PC-3 (cell line): ENCODE results near the gene RNLS. TPM values are rescaled to one million over a fixed set of nuclear protein-coding genes. Genes with fewer than 3 reads are reported as not detected.

Experiments
- ATAC-seq: fragments of 200-7000 bp; cut with Tn5 transposase; 2 replicates; pipeline ENCODE4 v1.9.1; 2020; ENCODE audit warnings: mild to moderate bottlenecking, moderate library complexity
- BruUV-seq: library from RNA; stranded (reverse); fragments of 400-500 nt; replicated peaks from 2 replicates; lab custom pipeline; 2021; lab: Mats Ljungman, UMichigan
- CTCF ChIA-PET: fragments of 300-600 bp; sonication (Branson Sonifier 250); formaldehyde crosslinking; loops from one replicate; lab custom pipeline; 2022; ENCODE audit warnings: antibody characterized with exemption; lab: Charles Lee
- POLR2A ChIA-PET: fragments of 300-600 bp; sonication (Branson Sonifier 250); formaldehyde crosslinking; loops from one replicate; lab custom pipeline; 2022; ENCODE audit warnings: antibody characterized with exemption; ENCODE audit not compliant: unreplicated experiment; lab: Charles Lee
- DNase-seq: peaks from one replicate; pipeline ENCODE4 v3.0.0-alpha.2; 2015
- H2AFZ ChIP-seq: fragments of 300-600 bp; sonication (generic); 2 replicates; pipeline ENCODE4 v1.6.0; 2016; ENCODE audit warnings: antibody characterized with exemption, low read length
- H3F3A ChIP-seq: fragments of 300-600 bp; sonication (generic); one replicate; pipeline ENCODE4 v1.6.0; 2017; ENCODE audit warnings: antibody characterized with exemption, low read length, control low read depth, mild to moderate bottlenecking; ENCODE audit not compliant: unreplicated experiment
- H3K27ac ChIP-seq: fragments of 300-600 bp; sonication (generic); 2 replicates; pipeline ENCODE4 v1.5.1; 2016; ENCODE audit warnings: mild to moderate bottlenecking, low read length
- H3K27me3 ChIP-seq: fragments of 300-600 bp; sonication (generic); 2 replicates; pipeline ENCODE4 v1.6.1; 2016; ENCODE audit warnings: low read length, mixed read lengths
- H3K36me3 ChIP-seq: fragments of 300-600 bp; sonication (generic); 2 replicates; pipeline ENCODE4 v1.6.1; 2016; ENCODE audit warnings: low read depth, mixed run types, low read length, mixed read lengths
- H3K4me1 ChIP-seq: fragments of 300-600 bp; sonication (generic); 2 replicates; pipeline ENCODE4 v1.5.1; 2016; ENCODE audit warnings: low read length; ENCODE audit not compliant: insufficient read depth
- H3K4me2 ChIP-seq: fragments of 300-600 bp; sonication (generic); 2 replicates; pipeline ENCODE4 v1.6.0; 2016; ENCODE audit warnings: low read length
- H3K4me3 ChIP-seq: fragments of 300-600 bp; sonication (generic); 2 replicates; pipeline ENCODE4 v1.5.1; 2016; ENCODE audit warnings: mild to moderate bottlenecking, low read length, mixed read lengths
- H3K79me2 ChIP-seq: fragments of 300-600 bp; sonication (generic); 2 replicates; pipeline ENCODE4 v1.6.1; 2017; ENCODE audit warnings: low read length, mixed read lengths
- H3K9ac ChIP-seq: fragments of 300-600 bp; sonication (generic); 2 replicates; pipeline ENCODE4 v1.6.0; 2016; ENCODE audit warnings: mild to moderate bottlenecking, low read length
- H3K9me2 ChIP-seq: fragments of 300-600 bp; sonication (generic); replicated peaks from 2 replicates; pipeline ENCODE4 v1.6.1; 2016; ENCODE audit warnings: mixed run types, low read length, mixed read lengths
- H3K9me3 ChIP-seq: fragments of 300-600 bp; sonication (generic); 2 replicates; pipeline ENCODE4 v1.6.1; 2016; ENCODE audit warnings: low read length, mixed read lengths
- H4K20me1 ChIP-seq: fragments of 300-600 bp; sonication (generic); 2 replicates; pipeline ENCODE4 v1.6.1; 2016; ENCODE audit warnings: low read length, mixed read lengths
- EZH2 ChIP-seq: fragments of 300-600 bp; sonication (generic); IDR thresholded peaks from one replicate; pipeline ENCODE4 v1.6.1; 2017; ENCODE audit warnings: antibody characterized with exemption, mild to moderate bottlenecking, low read length; ENCODE audit not compliant: unreplicated experiment
- EZH2phosphoT487 ChIP-seq: fragments of 300-600 bp; sonication (generic); IDR thresholded peaks from 2 replicates; pipeline ENCODE4 v1.6.1; 2018; ENCODE audit warnings: mild to moderate bottlenecking, antibody characterized with exemption, low read length, borderline replicate concordance
- intact Hi-C: fragments of 100-400 bp; cut with micrococcal nuclease; formaldehyde crosslinking; loops from 2 replicates; pipeline ENCODE4 v1.9.0; 2023
- total RNA-seq: library from RNA; depleted of rRNA; stranded (reverse); fragments of >200 nt; gene quantifications from 2 replicates; pipeline ENCODE4 v1.2.3, GENCODE V29; 2014
- TF ChIP-seq, protein P1 (sequence below): fragments of 300-600 bp; sonication (generic); conservative IDR thresholded peaks from 2 replicates; pipeline ENCODE4 v1.5.1; 2017; ENCODE audit warnings: antibody characterized with exemption, low read depth, mild to moderate bottlenecking, low read length

The RNLS gene
- total RNA-seq, 1 experiment from 2014 or later, result not detected

DNA sequence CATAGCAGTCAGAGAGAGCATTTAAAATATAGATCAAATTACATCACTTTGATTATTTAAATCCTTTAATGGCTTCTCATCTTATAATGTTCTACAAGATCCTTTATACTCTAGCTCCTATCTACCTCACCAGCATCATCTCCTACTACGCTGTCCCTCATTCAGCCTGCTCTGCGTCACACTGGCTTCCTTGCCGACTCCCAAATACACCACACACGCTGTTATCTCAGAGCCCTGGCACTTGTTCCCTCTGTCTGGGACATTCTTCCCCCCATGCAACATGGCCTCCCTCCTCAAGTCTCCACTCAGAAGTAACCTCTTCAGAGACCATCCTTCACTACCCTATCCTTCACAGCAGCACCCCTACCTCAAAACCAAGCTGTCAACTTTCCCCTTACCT lies 46.7 kb downstream of the RNLS start:
- Histone ChIP-seq H3K9me2 (no peaks in the 10 kb centered on the region), H3K79me2 (no peaks in the 10 kb centered on the region), H3K4me2 (no peak overlapping the region), H2AFZ (no peak overlapping the region), H3K9me3 (no peaks in the 10 kb centered on the region), H3K36me3 (no peaks in the 10 kb centered on the region), H3K27ac (no peak overlapping the region), H3K4me3 (no peak overlapping the region), H3K27me3 (no peaks in the 10 kb centered on the region), H3K4me1 (no peaks in the 10 kb centered on the region), H4K20me1 (no peaks in the 10 kb centered on the region), H3F3A (no peaks in the 10 kb centered on the region), H3K9ac (no peak overlapping the region)
- intact Hi-C loops, result no loop called here
- POLR2A ChIA-PET, result no interaction called here
- no peak for ATAC-seq
- CTCF ChIA-PET, result no interaction called here
- BruUV-seq, result no TSS peak
- DNase-seq, result no peak
- TF ChIP-seq EZH2phosphoT487, result no peak

DNA sequence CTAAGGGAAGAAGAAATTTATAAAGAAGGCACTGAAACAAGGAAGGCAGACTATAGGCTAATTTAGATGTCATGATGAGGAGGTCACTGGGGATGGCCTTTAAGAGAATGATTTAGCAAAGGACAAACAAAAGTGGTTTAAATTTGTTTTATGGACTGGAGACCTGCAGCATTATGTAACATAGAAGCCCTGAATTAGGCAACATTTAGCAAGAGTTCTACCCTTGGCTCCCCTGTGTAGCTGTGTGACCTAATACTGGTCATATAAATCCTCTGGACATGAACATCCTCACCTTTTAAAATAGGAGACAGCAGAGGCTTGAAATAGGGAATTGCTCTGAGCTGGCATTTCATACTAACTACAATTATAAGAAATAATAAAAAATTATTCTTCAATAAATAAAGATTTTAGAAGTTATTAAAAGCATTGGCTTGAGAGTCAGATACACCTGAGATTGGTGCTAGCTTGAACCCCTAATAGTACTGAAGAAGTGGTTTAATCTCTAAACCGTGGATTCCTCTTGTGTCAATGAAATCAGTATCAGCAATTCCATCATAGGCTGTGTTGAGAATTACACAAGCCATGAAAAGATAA lies 48.9 kb downstream of the RNLS start:
- Histone ChIP-seq H3K79me2 (no peaks in the 10 kb centered on the region), H4K20me1 (no peaks in the 10 kb centered on the region), H3F3A (no peaks in the 10 kb centered on the region), H3K27me3 (no peaks in the 10 kb centered on the region), H3K36me3 (no peaks in the 10 kb centered on the region), H3K27ac (no peak overlapping the region), H3K9ac (no peak overlapping the region), H3K4me3 (no peak overlapping the region), H3K9me3 (no peaks in the 10 kb centered on the region), H3K9me2 (no peaks in the 10 kb centered on the region), H3K4me2 (no peak overlapping the region), H2AFZ (no peak overlapping the region), H3K4me1 (no peaks in the 10 kb centered on the region)
- CTCF ChIA-PET, result no interaction called here
- intact Hi-C loops, result no loop called here
- DNase-seq (no peak), ATAC-seq (no peak)
- POLR2A ChIA-PET, result no interaction called here
- no TSS peak for BruUV-seq
- no peak for TF ChIP-seq EZH2
- no peak for TF ChIP-seq EZH2phosphoT487
- TF ChIP-seq, protein P1, sequence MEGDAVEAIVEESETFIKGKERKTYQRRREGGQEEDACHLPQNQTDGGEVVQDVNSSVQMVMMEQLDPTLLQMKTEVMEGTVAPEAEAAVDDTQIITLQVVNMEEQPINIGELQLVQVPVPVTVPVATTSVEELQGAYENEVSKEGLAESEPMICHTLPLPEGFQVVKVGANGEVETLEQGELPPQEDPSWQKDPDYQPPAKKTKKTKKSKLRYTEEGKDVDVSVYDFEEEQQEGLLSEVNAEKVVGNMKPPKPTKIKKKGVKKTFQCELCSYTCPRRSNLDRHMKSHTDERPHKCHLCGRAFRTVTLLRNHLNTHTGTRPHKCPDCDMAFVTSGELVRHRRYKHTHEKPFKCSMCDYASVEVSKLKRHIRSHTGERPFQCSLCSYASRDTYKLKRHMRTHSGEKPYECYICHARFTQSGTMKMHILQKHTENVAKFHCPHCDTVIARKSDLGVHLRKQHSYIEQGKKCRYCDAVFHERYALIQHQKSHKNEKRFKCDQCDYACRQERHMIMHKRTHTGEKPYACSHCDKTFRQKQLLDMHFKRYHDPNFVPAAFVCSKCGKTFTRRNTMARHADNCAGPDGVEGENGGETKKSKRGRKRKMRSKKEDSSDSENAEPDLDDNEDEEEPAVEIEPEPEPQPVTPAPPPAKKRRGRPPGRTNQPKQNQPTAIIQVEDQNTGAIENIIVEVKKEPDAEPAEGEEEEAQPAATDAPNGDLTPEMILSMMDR, result no peak

DNA sequence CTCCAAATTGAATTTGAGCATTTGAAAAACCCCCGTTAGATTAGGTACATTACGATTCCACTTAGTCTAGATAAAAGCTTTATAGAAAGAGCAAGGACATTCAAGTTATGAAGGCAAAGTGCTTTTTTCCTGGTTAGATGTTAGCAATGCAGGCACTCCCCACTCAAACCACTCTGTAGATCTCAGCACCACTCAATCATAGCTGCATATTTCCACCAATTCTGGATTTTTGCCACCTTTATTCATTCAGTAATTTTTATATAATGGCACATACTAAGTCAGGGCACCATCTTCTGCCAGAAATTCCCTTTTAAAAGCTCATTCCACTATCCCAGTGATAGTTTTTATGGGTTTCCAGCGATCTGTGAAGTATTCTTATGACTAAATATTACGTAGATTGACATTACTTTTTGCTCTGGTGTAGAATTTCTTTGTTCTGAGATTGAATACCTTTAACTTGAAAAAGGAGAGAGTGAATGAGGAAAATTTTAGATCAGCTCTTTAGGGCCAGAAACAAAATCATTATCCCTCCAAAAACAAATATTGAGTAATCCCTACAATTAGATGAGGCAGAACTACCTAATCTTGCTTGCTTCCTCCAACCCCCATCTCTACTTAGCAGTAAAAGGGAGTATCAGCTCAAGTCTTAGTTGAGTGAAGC lies 51.6 kb downstream of the RNLS start:
- no peaks in the 10 kb centered on the region for H3K4me1 ChIP-seq
- H3K9me2 ChIP-seq, result no peaks in the 10 kb centered on the region
- ChIA-PET POLR2A (no interaction called here), CTCF (no interaction called here)
- intact Hi-C loops, result no loop called here
- no peaks in the 10 kb centered on the region for H4K20me1 ChIP-seq
- ATAC-seq (no peak), DNase-seq (no peak)
- BruUV-seq, result no TSS peak
- no peak overlapping the region for H3K4me2 ChIP-seq
- no peak overlapping the region for H3K9ac ChIP-seq
- H3K9me3 ChIP-seq, result no peaks in the 10 kb centered on the region
- no peak overlapping the region for H3K4me3 ChIP-seq
- no peak overlapping the region for H3K27ac ChIP-seq
- no peak overlapping the region for H2AFZ ChIP-seq
- no peaks in the 10 kb centered on the region for H3K36me3 ChIP-seq
- H3K79me2 ChIP-seq, result no peaks in the 10 kb centered on the region
- TF ChIP-seq EZH2phosphoT487, result no peak
- no peak for TF ChIP-seq EZH2
- TF ChIP-seq, protein P1, result no peak
- no peaks in the 10 kb centered on the region for H3K27me3 ChIP-seq
- H3F3A ChIP-seq, result no peaks in the 10 kb centered on the region
